Measurements from ENCODE around the gene PCAT6.
A peak's percentile ranks its signal among the peaks of the same experiment; 100 is the strongest.
"Not testable (repeated sequence)": the region's sequence is repeated elsewhere in the genome, so short reads cannot be mapped to it uniquely, and the experiment has no call there.

Gene PCAT6

DNA sequence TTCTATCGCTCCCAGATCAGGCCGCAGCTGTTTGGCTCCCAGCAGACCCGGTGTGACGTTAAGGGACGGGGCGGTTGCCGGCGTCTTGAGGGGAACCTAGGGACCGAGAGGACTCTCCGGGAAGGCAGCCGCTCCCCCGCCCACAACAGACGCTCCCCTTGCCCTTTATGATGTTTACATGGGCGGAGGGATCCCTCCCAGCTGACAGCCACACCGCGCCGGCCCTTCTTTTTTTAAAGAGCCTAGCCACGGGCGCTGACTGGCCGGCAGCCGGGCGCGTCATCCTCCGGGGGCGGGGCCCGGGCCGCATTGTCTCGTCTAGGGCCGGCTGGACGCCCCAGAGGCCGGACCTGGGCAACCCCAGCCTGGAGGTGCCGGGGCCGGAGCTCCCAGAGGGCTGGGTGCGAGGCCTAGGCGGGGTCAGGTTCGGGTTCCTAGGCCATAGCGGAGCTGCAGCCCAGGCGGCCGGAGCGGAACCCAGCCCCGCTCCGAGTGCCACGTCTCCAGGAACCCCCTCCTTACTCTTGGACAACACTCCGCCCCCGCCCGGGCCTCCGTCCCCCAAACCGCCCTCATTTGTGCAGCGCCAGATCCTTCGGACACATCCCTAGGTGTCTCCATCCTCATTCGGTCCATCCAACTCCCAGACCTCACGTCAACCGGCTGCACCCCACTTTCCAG lies at the start of gene PCAT6:
Gene PCAT6 (plus strand): TSS at position 340 of the 681 bp plus-strand sequence.
- Mint-ChIP-seq H3K4me1 (peaks cover 43% of the 10 kb centered on the region), H3K9me3 (no peaks in the 10 kb centered on the region), H3K27ac (peak within 1 kb of the TSS; percentile 88), H3K4me3 (peak within 1 kb of the TSS; percentile 80), H3K36me3 (peaks cover 24% of the 10 kb centered on the region)
- DNase-seq (ENCODE audit: low spot score in 2 of 2) = peak; percentile 79 to 91
- ATAC-seq = peak; percentile 84

DNA sequence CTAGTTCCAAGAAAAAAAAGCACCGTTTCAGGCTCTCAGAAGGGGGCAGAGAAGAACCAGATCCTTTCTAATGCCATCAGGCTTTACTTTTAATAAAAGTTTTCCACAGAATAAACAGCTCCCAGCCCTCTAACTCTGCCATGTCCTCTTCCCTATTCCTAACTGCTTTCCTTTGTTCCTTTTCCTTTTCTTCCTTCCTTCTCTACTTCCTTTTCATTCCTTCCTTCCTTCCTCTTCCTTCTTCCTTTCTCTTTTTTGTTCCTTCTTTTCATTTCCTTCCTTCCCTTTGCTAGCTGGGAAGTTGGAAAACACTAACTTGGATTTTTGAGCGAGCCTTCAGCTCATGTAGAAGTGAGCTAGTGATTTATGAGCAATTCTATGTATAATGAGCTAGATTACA lies 48.7 kb upstream of the PCAT6 start:
- H3K27ac Mint-ChIP-seq = no peak overlapping the region
- ATAC-seq (no peak), DNase-seq (ENCODE audit: low spot score in 2 of 2) (no peak)
- no peaks in the 10 kb centered on the region for H3K9me3 Mint-ChIP-seq
- H3K4me3 Mint-ChIP-seq = no peak overlapping the region
- no peaks in the 10 kb centered on the region for H3K4me1 Mint-ChIP-seq
- H3K36me3 Mint-ChIP-seq = peaks cover 97% of the 10 kb centered on the region

DNA sequence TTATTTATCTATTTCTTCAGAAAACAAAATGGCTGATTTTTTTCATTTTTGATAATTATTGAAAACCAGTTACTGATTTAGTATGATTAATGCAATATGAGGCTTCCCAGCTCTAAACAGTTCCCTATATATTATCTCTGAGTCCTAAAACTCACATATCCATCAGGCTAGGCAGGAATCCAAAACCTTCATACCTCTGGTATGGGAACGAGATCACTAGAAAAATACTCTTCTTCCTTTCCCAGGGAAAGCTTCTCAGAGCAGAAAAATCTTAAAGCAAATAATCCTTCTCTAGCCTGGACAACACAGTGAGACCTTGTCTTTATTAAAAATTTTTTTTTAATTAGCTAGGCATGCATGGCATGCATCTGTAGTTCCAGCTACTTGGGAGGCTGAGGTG lies 45.0 kb upstream of the PCAT6 start:
- H3K36me3 Mint-ChIP-seq = peaks cover 97% of the 10 kb centered on the region
- H3K9me3 Mint-ChIP-seq = no peaks in the 10 kb centered on the region
- H3K4me3 Mint-ChIP-seq = no peak overlapping the region
- no peaks in the 10 kb centered on the region for H3K4me1 Mint-ChIP-seq
- ATAC-seq = no peak
- H3K27ac Mint-ChIP-seq = no peak overlapping the region
- DNase-seq (ENCODE audit: low spot score in 2 of 2) = no peak

DNA sequence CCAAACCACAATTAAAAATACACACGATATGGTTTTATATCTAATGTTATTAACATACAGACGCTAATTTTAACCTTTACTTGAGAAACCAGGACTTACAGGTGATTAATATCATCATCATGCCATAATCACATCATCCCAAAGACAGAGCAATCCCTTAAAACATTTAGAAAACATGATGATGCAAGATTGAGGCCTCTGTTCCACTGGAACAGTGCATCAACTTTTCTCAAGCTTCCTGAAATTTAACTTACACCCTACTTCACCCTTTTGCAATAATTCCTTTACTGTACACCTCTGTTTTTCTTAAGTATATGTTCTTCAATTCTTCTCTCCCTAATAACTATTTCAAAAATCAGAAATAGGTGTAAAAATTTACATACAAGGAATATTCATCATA lies 40.6 kb upstream of the PCAT6 start:
- no peak overlapping the region for H3K27ac Mint-ChIP-seq
- H3K9me3 Mint-ChIP-seq = no peaks in the 10 kb centered on the region
- peaks cover 100% of the 10 kb centered on the region for H3K36me3 Mint-ChIP-seq
- ATAC-seq (no peak), DNase-seq (ENCODE audit: low spot score in 2 of 2) (no peak)
- no peaks in the 10 kb centered on the region for H3K4me1 Mint-ChIP-seq
- no peak overlapping the region for H3K4me3 Mint-ChIP-seq

DNA sequence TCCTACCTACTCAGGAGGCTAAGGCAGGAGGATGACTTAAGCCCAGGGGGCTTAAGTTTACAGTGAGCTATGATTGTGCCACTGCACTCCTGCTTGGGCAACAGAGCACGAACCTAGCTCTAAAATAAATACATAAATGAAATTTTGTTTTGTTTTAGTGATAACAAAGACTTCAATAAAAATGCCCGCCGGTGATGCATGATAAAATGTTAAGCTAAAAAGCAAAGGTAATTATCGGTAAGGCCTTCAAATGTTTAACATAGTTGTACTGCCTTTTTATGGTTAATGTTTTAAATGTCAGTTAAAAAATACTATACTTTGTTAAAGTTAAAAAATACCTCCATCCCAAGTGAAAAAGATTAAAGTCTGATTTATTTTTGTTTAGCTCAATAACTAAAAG lies 29.6 kb upstream of the PCAT6 start:
- H3K4me3 Mint-ChIP-seq = no peak overlapping the region

DNA sequence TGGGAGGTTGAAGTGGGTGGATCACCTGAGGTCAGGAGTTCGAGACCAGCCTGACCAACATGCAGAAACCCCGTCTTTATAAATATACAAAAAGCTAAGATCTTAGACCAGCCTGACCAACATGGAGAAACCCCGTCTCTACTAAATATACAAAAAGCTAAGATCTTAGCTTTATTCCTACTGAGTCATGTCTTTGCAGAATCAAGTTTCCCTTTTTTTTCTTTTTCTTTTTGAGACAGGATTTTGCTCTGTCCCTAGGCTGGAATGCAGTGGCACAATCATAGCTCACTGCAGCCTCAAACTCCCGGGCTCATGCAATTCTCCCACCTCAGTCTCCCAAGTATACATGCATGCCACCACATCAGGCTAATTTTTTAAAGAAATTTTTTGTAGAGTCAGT lies 23.9 kb upstream of the PCAT6 start:
- peaks cover 9% of the 10 kb centered on the region for H3K36me3 Mint-ChIP-seq
- H3K9me3 Mint-ChIP-seq = no peaks in the 10 kb centered on the region
- ATAC-seq (no peak), DNase-seq (ENCODE audit: low spot score in 2 of 2) (no peak)
- H3K4me3 Mint-ChIP-seq = no peak overlapping the region
- no peak overlapping the region for H3K27ac Mint-ChIP-seq
- peaks cover 19% of the 10 kb centered on the region for H3K4me1 Mint-ChIP-seq

More for the DNA sequence above, 29.6 kb upstream of the PCAT6 start:
- peaks cover 22% of the 10 kb centered on the region for H3K36me3 Mint-ChIP-seq
- H3K4me1 Mint-ChIP-seq = peaks cover 6% of the 10 kb centered on the region
- DNase-seq (ENCODE audit: low spot score in 2 of 2) = no peak
- H3K27ac Mint-ChIP-seq = no peak overlapping the region
- no peak for ATAC-seq
- H3K9me3 Mint-ChIP-seq = no peaks in the 10 kb centered on the region

DNA sequence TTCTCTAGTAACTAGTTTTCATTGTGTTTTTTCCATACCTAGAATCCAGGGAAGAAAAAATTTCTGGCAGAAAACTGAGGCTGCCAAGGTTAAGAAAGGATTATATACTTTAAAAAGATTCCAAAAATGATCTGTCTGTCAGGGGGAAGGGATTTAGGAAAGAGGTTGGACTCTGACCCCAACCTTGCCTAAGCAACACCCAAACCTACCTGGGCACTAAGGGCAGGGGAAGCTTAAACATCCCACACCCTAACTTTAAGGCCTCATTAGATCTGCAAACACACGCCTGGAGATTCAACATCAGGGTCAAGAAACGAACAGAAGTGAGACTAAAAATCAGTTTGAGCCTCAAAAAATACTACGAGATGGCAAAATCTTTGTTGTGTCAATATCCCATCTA lies 22.0 kb upstream of the PCAT6 start:
- Mint-ChIP-seq H3K4me1 (peaks cover 19% of the 10 kb centered on the region), H3K4me3 (no peak overlapping the region), H3K9me3 (no peaks in the 10 kb centered on the region), H3K36me3 (peaks cover 9% of the 10 kb centered on the region), H3K27ac (no peak overlapping the region)
- ATAC-seq (no peak), DNase-seq (ENCODE audit: low spot score in 2 of 2) (peak in 1 of 2 donors; percentile 18)

DNA sequence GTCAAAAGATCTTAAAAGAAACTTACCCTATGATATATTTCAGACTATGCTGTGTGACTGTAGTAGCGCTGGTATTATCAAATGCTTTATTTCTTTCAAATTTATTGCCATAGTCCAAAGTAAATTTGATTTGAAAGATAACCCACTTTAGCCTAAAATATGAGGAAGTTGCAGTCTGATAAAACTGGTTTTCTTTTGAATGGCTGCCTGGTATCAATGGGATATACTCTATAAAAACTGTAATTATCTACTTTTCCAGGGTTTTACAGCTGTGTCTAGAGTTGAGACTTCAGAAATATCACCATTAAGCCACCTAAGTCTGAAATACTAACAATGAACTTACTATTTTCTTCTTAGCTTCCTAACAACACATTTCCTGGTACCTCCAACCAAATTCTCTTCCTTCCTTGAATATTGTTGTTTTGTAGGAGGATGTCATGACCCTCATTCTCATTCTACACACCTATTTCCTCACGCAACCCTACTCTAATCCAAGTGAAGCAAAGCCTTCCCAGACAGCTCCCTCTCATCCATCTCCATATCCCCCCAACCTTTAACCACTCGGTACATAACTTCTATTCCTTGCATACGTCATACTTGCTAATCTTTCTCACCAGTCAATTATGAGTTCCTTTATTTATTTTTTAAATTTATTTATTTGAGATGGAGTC lies 19.5 kb upstream of the PCAT6 start:
- no peak for ATAC-seq
- Mint-ChIP-seq H3K27ac (no peak overlapping the region), H3K4me1 (peaks cover 17% of the 10 kb centered on the region), H3K4me3 (no peak overlapping the region), H3K36me3 (peaks cover 9% of the 10 kb centered on the region), H3K9me3 (no peaks in the 10 kb centered on the region)
- DNase-seq (ENCODE audit: low spot score in 2 of 2) = no peak

DNA sequence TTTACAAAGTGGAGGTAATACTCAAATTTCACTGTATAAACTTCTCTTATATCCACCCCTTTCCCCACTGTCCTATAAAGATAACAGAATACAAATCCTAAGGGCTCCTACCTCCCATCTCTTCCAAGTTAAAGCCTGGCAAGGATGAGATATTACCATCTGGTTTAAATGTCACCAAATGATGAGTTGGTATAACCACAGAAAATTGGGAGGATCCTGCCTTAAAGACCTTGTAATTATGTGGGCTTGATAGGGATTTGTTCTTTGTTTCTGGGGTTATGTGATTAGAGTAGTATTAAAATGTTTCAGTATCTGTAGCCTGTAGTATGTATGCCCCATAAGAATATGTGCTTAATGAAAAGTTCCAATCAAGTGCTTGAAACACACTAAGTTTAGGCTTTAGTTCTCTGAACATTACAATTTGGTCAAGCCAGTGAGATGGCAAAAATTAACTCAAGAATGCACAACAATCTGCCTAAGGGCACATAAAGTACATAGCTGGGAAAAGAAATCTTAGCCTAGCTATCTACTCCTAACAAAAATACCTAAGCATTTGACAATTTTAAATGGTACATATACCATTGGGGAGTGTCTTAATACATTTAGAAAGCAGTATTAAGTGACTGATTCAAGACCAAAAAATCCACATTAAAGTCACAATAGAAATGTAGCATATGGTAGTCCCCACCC lies 16.6 kb upstream of the PCAT6 start:
- Mint-ChIP-seq H3K4me3 (no peak overlapping the region), H3K4me1 (peaks cover 29% of the 10 kb centered on the region), H3K27ac (no peak overlapping the region), H3K36me3 (peaks cover 5% of the 10 kb centered on the region), H3K9me3 (no peaks in the 10 kb centered on the region)
- ATAC-seq (no peak), DNase-seq (ENCODE audit: low spot score in 2 of 2) (no peak)

DNA sequence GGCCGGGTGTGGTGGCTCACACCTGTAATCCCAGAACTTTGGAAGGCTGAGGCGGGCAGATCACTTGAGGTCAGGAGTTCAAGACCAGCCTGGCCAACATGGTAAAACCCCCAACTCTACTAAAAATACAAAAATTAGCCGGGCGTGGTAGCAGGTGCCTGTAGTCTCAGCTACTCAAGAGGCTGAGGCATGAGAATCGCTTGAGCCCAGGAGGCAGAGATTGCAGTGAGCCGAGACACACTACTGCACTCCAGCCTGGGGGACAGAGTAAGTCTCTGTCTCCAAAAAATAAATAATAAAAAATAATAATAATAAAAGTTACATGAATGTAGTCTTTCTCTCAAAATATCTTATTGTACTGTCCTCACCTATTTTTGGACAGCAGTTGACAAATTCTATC lies 15.8 kb upstream of the PCAT6 start:
- H3K36me3 Mint-ChIP-seq = not testable (repeated sequence)

DNA sequence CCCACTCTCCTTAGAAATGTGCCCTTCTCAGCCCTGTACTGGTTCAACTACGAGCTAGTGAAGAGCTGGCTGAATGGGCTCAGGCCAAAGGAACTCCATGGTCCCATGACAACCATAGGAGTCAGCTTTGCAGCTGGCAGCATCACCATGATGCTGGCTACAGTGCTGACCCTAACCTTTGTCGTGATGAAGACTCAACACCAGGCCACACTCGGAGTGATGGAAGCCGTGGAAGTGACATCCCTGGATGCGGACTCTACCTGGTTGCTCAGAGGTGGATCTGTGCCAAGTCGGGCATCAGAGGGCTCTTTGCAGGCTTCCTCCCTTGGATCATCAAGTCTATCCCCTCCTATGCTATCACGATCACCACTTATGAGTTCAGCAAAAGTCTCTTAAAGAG lies 14.1 kb upstream of the PCAT6 start:
- ATAC-seq (no peak), DNase-seq (ENCODE audit: low spot score in 2 of 2) (no peak)
- Mint-ChIP-seq H3K4me1 (peaks cover 29% of the 10 kb centered on the region), H3K27ac (no peak overlapping the region), H3K4me3 (no peak overlapping the region), H3K9me3 (no peaks in the 10 kb centered on the region), H3K36me3 (peaks cover 12% of the 10 kb centered on the region)

More for the DNA sequence above, 15.8 kb upstream of the PCAT6 start:
- H3K27ac Mint-ChIP-seq; DNase-seq (ENCODE audit: low spot score in 2 of 2); H3K4me3 Mint-ChIP-seq; H3K9me3 Mint-ChIP-seq; ATAC-seq: not testable (repeated sequence)
- H3K4me1 Mint-ChIP-seq = peaks cover 27% of the 10 kb centered on the region

DNA sequence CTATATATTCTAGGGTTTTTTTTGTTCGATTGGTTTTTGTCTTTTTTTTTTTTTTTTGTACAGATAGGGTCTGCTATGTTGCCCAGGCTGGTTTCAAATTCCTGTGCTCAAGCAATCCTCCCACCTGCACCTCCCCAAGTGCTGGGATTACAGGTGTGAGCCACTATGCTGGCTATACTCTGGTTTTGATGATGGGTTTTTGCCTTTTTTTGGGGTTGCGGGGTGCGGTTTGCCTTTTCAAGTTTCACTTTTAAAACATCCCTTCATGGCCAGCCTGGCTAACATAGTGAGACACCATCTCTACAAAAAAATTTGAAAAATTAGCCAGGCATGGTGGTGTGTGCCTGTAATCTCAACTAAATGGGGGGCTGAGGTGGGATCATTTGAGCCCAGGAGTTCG lies 12.5 kb upstream of the PCAT6 start:
- ATAC-seq (peak; percentile 70), DNase-seq (ENCODE audit: low spot score in 2 of 2) (no peak)
- Mint-ChIP-seq H3K27ac (no peak overlapping the region), H3K36me3 (peaks cover 17% of the 10 kb centered on the region), H3K4me1 (peaks cover 38% of the 10 kb centered on the region), H3K4me3 (no peak overlapping the region), H3K9me3 (no peaks in the 10 kb centered on the region)

DNA sequence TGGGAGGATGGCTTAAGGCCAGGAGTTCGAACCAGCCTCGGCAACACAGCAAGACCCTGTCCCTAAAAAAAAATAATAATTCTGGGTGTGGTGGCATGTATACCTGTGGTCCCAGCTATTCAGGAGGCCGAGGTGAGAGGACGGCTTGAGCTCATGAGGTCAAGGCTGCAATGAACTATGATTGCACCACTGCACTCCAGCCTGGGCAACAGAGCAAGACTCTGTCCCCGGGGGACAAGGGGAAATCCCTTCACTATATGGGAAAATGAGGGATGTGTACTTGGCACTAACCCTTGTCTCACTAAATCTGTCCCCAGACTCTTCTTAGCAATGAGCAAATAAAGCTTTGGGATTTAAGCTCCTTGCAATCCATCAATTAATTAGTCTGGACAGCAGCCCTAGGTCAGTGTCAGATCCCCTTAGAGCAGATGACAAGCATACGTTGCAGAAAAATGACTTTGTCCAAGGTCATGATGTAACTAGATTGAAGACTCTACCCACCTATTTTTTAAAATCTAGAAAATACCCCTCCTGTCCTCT lies 11.9 kb upstream of the PCAT6 start:
- Mint-ChIP-seq H3K4me1 (peaks cover 44% of the 10 kb centered on the region), H3K4me3 (no peak overlapping the region), H3K27ac (no peak overlapping the region), H3K36me3 (peaks cover 17% of the 10 kb centered on the region), H3K9me3 (no peaks in the 10 kb centered on the region)
- DNase-seq (ENCODE audit: low spot score in 2 of 2) (no peak), ATAC-seq (no peak)

DNA sequence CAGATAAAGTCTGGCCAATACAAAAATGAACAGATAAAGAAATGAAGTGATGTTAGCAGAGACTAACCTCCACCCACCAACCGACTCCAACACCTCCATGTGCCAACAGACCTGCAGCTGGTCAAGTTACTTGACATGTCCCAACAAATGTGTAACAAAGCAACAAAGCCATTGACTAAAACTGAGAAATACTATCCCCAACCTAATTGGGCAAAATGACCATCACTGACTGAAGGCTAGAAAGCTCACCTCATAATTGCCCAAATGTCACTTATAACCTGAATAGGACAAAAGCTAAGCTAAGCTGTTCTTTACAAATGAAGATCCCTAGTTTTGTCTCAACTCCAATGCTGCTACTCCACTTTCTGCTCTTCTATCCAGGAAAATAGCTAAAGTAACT lies 10.0 kb upstream of the PCAT6 start:
- H3K27ac Mint-ChIP-seq = no peak overlapping the region
- no peaks in the 10 kb centered on the region for H3K9me3 Mint-ChIP-seq
- H3K36me3 Mint-ChIP-seq = peaks cover 17% of the 10 kb centered on the region
- ATAC-seq = no peak
- peaks cover 51% of the 10 kb centered on the region for H3K4me1 Mint-ChIP-seq
- no peak for DNase-seq (ENCODE audit: low spot score in 2 of 2)
- H3K4me3 Mint-ChIP-seq = no peak overlapping the region

DNA sequence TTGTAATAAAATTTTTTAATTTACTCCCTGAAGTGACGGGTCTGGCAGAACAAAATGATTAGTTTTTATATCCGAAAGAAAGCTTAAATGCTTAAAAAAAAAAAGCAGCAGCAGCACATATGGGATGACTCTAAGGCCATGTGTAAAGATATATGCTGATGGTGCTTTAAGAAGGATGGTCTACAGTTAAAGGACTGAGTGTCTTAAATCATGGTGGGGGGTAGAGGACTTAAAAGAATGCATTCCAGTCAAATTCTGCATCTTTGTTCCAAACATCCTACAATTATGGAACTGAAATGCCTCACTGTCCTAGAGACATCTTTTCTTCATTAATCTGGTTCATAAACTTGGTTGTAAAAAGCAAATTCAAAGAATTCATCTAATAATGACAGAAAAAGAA lies 9.6 kb upstream of the PCAT6 start:
- Mint-ChIP-seq H3K4me3 (no peak overlapping the region), H3K9me3 (no peaks in the 10 kb centered on the region), H3K4me1 (peaks cover 52% of the 10 kb centered on the region), H3K27ac (no peak overlapping the region), H3K36me3 (peaks cover 19% of the 10 kb centered on the region)
- ATAC-seq (no peak), DNase-seq (ENCODE audit: low spot score in 2 of 2) (no peak)

DNA sequence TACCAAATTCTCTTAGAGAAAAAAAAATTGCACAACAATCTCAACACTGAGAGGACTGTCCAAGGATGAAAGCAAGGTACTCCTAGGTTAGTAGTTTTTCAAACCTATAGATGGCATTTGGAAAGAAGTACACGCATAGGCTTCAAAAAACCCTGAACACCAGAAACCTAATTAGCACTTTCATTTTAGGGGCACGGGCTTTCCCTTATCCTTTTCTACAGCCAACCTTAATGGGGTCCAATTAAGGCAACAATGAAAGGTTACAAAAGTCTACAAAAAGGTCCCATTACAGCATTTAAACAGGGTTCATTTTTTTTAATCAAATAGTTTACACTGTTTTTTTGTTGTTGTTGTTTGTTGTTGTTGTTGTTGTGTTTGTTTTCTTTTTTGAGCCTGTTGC lies 8.7 kb upstream of the PCAT6 start:
- Mint-ChIP-seq H3K4me3 (no peak overlapping the region), H3K36me3 (peaks cover 27% of the 10 kb centered on the region), H3K27ac (no peak overlapping the region), H3K9me3 (no peaks in the 10 kb centered on the region), H3K4me1 (peaks cover 46% of the 10 kb centered on the region)
- DNase-seq (ENCODE audit: low spot score in 2 of 2) (no peak), ATAC-seq (no peak)

Data from stimulated activated effector memory CD8-positive, alpha-beta T cell treated with anti-CD3 and anti-CD28 coated beads, Interleukin-12 subunit alpha, Interleukin-12 subunit beta, amount 100 ng/mL, for 72 hours (primary cell).